HepG2 (cell line): ENCODE data around the gene DUSP15. TPM values are rescaled to one million over a fixed set of nuclear protein-coding genes. Genes with fewer than 3 reads are reported as not detected.

Experiments used
- ATAC-seq: fragments of 200-7000 bp; cut with Tn5 transposase; 3 replicates; pipeline ENCODE4 v1.9.1; 2020; ENCODE audit warnings: mild to moderate bottlenecking, moderate library complexity
- BruUV-seq: library from RNA; stranded (reverse); fragments of 400-500 nt; replicated peaks from 2 replicates; lab custom pipeline; 2021; lab: Mats Ljungman, UMichigan
- CTCF ChIA-PET: fragments of 300-600 bp; formaldehyde crosslinking; extraction: SDS; loops from one replicate; lab custom pipeline; 2021; ENCODE audit warnings: low total read pairs, inconsistent platforms, low intra/inter-chr PET ratio; lab: Yijun Ruan, JAX
- POLR2A ChIA-PET: fragments of 350-600 bp; sonication (Branson Sonifier 250); formaldehyde crosslinking; loops from one replicate; lab custom pipeline; 2020; ENCODE audit warnings: antibody characterized with exemption, inconsistent platforms; lab: Yijun Ruan, JAX
- DNase-seq: peaks from one replicate; pipeline ENCODE4 v3.0.0-alpha.2; 2015; ENCODE audit warnings: low spot score
- FAIRE-seq: peaks from 3 replicates; lab custom pipeline; 2011; peaks lifted over from hg19 to GRCh38; lab: Jason Lieb, UNC
- H2AFZ ChIP-seq: one replicate; pipeline ENCODE4 v1.6.1; 2011; ENCODE audit warnings: low read length, inconsistent platforms
- H3K27ac ChIP-seq: fragments of 300-600 bp; 3 replicates; pipeline ENCODE4 v1.8.0; 2011; ENCODE audit warnings: mixed run types, mild to moderate bottlenecking, mixed read lengths, low read length, inconsistent platforms; ENCODE audit not compliant: insufficient read depth; ENCODE audit errors: extremely low read length
- H3K27me3 ChIP-seq, 2 experiments: fragments of 200-600 bp in 1 of 2; 2 replicates in 1 of 2; 3 replicates in 1 of 2; pipeline versions ENCODE4 v1.6.0 to v1.8.0; 2011; ENCODE audit warnings: low read length in 2 of 2, mild to moderate bottlenecking in 2 of 2, moderate library complexity in 2 of 2, inconsistent platforms in 1 of 2; ENCODE audit not compliant: insufficient read depth in 2 of 2, control insufficient read depth in 1 of 2
- H3K36me3 ChIP-seq, 2 experiments: fragments of 200-600 bp in 1 of 2; replicated peaks in 1 of 2; 2 replicates in 1 of 2; 3 replicates in 1 of 2; pipeline versions ENCODE4 v1.5.1 to v1.8.0; 2011; ENCODE audit warnings: low read length in 2 of 2, inconsistent platforms in 1 of 2; ENCODE audit not compliant: insufficient read depth in 2 of 2, control insufficient read depth in 1 of 2
- H3K4me1 ChIP-seq: 2 replicates; pipeline ENCODE4 v1.5.1; 2012; ENCODE audit warnings: low read length, inconsistent platforms; ENCODE audit not compliant: insufficient read depth
- H3K4me2 ChIP-seq: 2 replicates; pipeline ENCODE4 v1.6.0; 2011; ENCODE audit warnings: low read depth, low read length, inconsistent platforms
- H3K4me3 ChIP-seq, 3 experiments: fragments of 200-600 bp in 1 of 3; sonication (generic), shearing (Covaris generic) in 1 of 3; replicated peaks in 1 of 3; 2 replicates each; pipeline ENCODE4 v1.5.1; 2011 to 2016; ENCODE audit warnings: low read length in 3 of 3, inconsistent platforms in 2 of 3, low read depth in 2 of 3, mild to moderate bottlenecking in 2 of 3, control low read depth in 1 of 3, mixed read lengths in 1 of 3; ENCODE audit not compliant: insufficient read depth in 1 of 3
- H3K79me2 ChIP-seq: one replicate; pipeline ENCODE4 v1.6.1; 2011; ENCODE audit warnings: low read length, inconsistent platforms; ENCODE audit not compliant: insufficient read depth
- H3K9ac ChIP-seq: 2 replicates; pipeline ENCODE4 v1.6.0; 2011; ENCODE audit warnings: mild to moderate bottlenecking, low read depth, low read length, inconsistent platforms; ENCODE audit not compliant: insufficient read depth
- H3K9me3 ChIP-seq: 2 replicates; pipeline ENCODE4 v1.5.1; 2012; ENCODE audit warnings: mild to moderate bottlenecking, low read length
- H4K20me1 ChIP-seq: 2 replicates; pipeline ENCODE4 v1.6.0; 2011; ENCODE audit warnings: inconsistent platforms, mild to moderate bottlenecking, low read length, moderate library complexity; ENCODE audit not compliant: insufficient read depth
- ATM ChIP-seq: fragments of 450-650 bp; IDR thresholded peaks from 2 replicates; pipeline ENCODE4 v1.7.1; 2017; ENCODE audit warnings: mild to moderate bottlenecking, borderline replicate concordance
- HOXA3 ChIP-seq: sonication (generic); formaldehyde crosslinking; IDR thresholded peaks from 2 replicates; pipeline ENCODE4 v1.5.0; 2020; ENCODE audit warnings: missing genetic modification reagents
- TOPORS ChIP-seq: sonication (generic); formaldehyde crosslinking; IDR thresholded peaks from 2 replicates; pipeline ENCODE4 v1.8.0; 2023; ENCODE audit warnings: mild to moderate bottlenecking, missing genetic modification reagents
- ZNF234 ChIP-seq: sonication (generic); formaldehyde crosslinking; conservative IDR thresholded peaks from 2 replicates; pipeline ENCODE4 v1.5.1; 2020; ENCODE audit warnings: mild to moderate bottlenecking, missing genetic modification reagents
- ZNF605 ChIP-seq: sonication (generic); formaldehyde crosslinking; IDR thresholded peaks from 2 replicates; pipeline ENCODE4 v1.8.0; 2022; ENCODE audit warnings: mild to moderate bottlenecking, missing genetic modification reagents
- ZNF724P ChIP-seq: sonication (generic); formaldehyde crosslinking; IDR thresholded peaks from 2 replicates; pipeline ENCODE4 v1.8.0; 2022; ENCODE audit warnings: missing genetic modification reagents, borderline replicate concordance
- WGBS: methylation state at CpG from one replicate; pipeline ENCODE4 v1.1.6; 2017; ENCODE audit warnings: low lambda C conversion rate; 5-methylcytosine and 5-hydroxymethylcytosine counted together
- in situ Hi-C: cut with HindIII; loops from 2 replicates; pipeline ENCODE4 v1.10.0; 2017; ENCODE audit warnings: low pct_unique_long_range_greater_than_20kb; ENCODE audit not compliant: extremely low pct_ligation_motif_present
- intact Hi-C: fragments of 100-400 bp; cut with micrococcal nuclease; formaldehyde crosslinking; loops from one replicate; pipeline ENCODE4 v1.10.0; 2022; ENCODE audit not compliant: unreplicated experiment
- polyA plus RNA-seq, 8 experiments: library from polyadenylated mRNA; depleted of rRNA in 3 of 8; stranded (reverse) in 7 of 8; unstranded in 1 of 8; fragments of >200 nt; fragmentation: Illumina TruSeq in 4 of 8; extraction: Trizol in 4 of 8; gene quantifications; 2 replicates each; pipeline versions ENCODE4 v1.2.1 to v1.2.3, GENCODE V29; 2011 to 2016; ENCODE audit warnings: low read depth in 4 of 8, missing spikeins in 1 of 8, mixed read lengths in 1 of 8; ENCODE audit not compliant: insufficient read depth in 1 of 8
- total RNA-seq, 5 experiments: library from RNA; depleted of rRNA; stranded (reverse); fragments of >200 nt; fragmentation: Illumina TruSeq; extraction: Trizol; gene quantifications; 2 replicates each; pipeline ENCODE4 v1.2.3, GENCODE V29; 2016; ENCODE audit warnings: low read depth in 1 of 5
- TF ChIP-seq, protein P1 (sequence below): sonication (generic); formaldehyde crosslinking; IDR thresholded peaks from 2 replicates; pipeline ENCODE4 v1.5.1; 2020; ENCODE audit warnings: mild to moderate bottlenecking, missing genetic modification reagents, borderline replicate concordance
- TF ChIP-seq, protein P2 (sequence below): sonication (generic); formaldehyde crosslinking; IDR thresholded peaks from 2 replicates; pipeline ENCODE4 v1.4.0; 2020; ENCODE audit warnings: low read depth, missing genetic modification reagents

The DUSP15 gene
- total and polyA plus RNA-seq, 2 of the 13 experiments (the other 11 are each of a cell fraction or from before 2014, with no cell fraction given), result 0.17 to 0.93 TPM

DNA sequence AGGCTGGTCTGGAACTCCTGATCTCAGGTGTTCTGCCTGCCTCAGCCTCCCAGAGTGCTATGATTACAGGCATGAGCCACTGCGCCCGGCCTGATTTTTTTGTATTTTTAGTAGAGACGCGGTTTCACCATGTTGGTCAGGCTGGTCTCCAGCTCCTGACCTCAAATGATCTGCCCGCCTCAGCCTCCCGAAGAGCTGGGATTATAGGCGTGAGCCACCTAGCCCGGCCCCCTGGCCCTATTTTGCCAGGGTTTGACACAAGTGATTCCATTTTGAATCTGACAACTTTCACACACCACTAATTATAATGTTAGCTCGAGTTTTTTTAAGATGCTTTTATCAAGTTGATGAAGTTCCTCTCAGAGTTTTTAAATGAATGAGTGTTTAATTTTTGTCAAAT lies 25.7 kb upstream of the DUSP15 start:
- CTCF ChIA-PET, result no interaction called here
- no peak overlapping the region for H3K9ac ChIP-seq
- ATAC-seq (no peak), DNase-seq (no peak), FAIRE-seq (no peak)
- 72% methylated on average over 9 of the region's 9 CpGs for WGBS
- BruUV-seq, result no TSS peak
- H2AFZ ChIP-seq, result no peak overlapping the region
- in situ Hi-C loops, result no loop called here
- H3K4me1 ChIP-seq, result no peaks in the 10 kb centered on the region
- H3K9me3 ChIP-seq, result no peaks in the 10 kb centered on the region
- POLR2A ChIA-PET, result no interaction called here
- TF ChIP-seq ATM, result no peak
- TF ChIP-seq HOXA3 (CRISPR knock-in tag), result no peak
- TF ChIP-seq ZNF234 (CRISPR knock-in tag), result no peak
- TF ChIP-seq, protein P1, sequence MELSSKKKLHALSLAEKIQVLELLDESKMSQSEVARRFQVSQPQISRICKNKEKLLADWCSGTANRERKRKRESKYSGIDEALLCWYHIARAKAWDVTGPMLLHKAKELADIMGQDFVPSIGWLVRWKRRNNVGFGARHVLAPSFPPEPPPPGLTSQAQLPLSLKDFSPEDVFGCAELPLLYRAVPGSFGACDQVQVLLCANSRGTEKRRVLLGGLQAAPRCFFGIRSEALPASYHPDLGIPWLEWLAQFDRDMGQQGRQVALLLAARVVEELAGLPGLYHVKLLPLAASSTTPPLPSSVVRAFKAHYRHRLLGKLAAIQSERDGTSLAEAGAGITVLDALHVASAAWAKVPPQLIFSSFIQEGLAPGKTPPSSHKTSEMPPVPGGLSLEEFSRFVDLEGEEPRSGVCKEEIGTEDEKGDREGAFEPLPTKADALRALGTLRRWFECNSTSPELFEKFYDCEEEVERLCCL (CRISPR knock-in tag), result no peak
- TF ChIP-seq ZNF724P (CRISPR knock-in tag), result no peak
- no peak for TF ChIP-seq TOPORS
- no peak for TF ChIP-seq ZNF605 (CRISPR knock-in tag)
- TF ChIP-seq, protein P2, sequence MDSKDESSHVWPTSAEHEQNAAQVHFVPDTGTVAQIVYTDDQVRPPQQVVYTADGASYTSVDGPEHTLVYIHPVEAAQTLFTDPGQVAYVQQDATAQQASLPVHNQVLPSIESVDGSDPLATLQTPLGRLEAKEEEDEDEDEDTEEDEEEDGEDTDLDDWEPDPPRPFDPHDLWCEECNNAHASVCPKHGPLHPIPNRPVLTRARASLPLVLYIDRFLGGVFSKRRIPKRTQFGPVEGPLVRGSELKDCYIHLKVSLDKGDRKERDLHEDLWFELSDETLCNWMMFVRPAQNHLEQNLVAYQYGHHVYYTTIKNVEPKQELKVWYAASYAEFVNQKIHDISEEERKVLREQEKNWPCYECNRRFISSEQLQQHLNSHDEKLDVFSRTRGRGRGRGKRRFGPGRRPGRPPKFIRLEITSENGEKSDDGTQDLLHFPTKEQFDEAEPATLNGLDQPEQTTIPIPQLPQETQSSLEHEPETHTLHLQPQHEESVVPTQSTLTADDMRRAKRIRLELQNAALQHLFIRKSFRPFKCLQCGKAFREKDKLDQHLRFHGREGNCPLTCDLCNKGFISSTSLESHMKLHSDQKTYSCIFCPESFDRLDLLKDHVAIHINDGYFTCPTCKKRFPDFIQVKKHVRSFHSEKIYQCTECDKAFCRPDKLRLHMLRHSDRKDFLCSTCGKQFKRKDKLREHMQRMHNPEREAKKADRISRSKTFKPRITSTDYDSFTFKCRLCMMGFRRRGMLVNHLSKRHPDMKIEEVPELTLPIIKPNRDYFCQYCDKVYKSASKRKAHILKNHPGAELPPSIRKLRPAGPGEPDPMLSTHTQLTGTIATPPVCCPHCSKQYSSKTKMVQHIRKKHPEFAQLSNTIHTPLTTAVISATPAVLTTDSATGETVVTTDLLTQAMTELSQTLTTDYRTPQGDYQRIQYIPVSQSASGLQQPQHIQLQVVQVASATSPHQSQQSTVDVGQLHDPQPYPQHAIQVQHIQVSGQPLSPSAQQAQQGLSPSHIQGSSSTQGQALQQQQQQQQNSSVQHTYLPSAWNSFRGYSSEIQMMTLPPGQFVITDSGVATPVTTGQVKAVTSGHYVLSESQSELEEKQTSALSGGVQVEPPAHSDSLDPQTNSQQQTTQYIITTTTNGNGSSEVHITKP (CRISPR knock-in tag), result no peak
- no peaks in the 10 kb centered on the region for H4K20me1 ChIP-seq
- H3K36me3 ChIP-seq, result no peaks in the 10 kb centered on the region
- no peak overlapping the region for H3K27ac ChIP-seq
- intact Hi-C loops, result no loop called here
- H3K4me2 ChIP-seq, result no peak overlapping the region
- peaks cover 4 to 18% of the 10 kb centered on the region in 2 experiments; a peak in 4 of 5 replicates for H3K27me3 ChIP-seq
- no peaks in the 10 kb centered on the region for H3K79me2 ChIP-seq
- no peak overlapping the region for H3K4me3 ChIP-seq
